Right cardiac atrium (tissue), 5 donors: ENCODE data around the gene PHC2. TPM values are rescaled to one million over a fixed set of nuclear protein-coding genes. Genes with fewer than 3 reads are reported as not detected.

Experiments used
- ATAC-seq, 2 donors: fragments of 200-7000 bp; cut with Tn5 transposase; one replicate each; pipeline versions ENCODE4 v1.8.0 to v1.9.1; 2020; ENCODE audit warnings: moderate library complexity in 2 of 2, mild to moderate bottlenecking in 1 of 2
- DNase-seq, 3 donors: peaks; one replicate each; pipeline ENCODE4 v3.0.0-alpha.2; 2020
- H3K27ac ChIP-seq: one replicate; pipeline ENCODE4 v1.5.1; 2013; ENCODE audit warnings: mild to moderate bottlenecking, low read length, control low read depth, moderate library complexity
- H3K27me3 ChIP-seq: one replicate; pipeline ENCODE4 v1.6.1; 2013; ENCODE audit not compliant: control insufficient read depth, insufficient read depth
- H3K4me1 ChIP-seq: one replicate; pipeline ENCODE4 v1.6.1; 2013; ENCODE audit warnings: low read length; ENCODE audit not compliant: control insufficient read depth, insufficient read depth
- H3K4me3 ChIP-seq: one replicate; pipeline ENCODE4 v1.5.1; 2013; ENCODE audit warnings: low read length, control low read depth
- H3K9me3 ChIP-seq: one replicate; pipeline ENCODE4 v1.6.1; 2013; ENCODE audit warnings: low read length; ENCODE audit not compliant: control insufficient read depth
- WGBS: extraction: QIAGEN DNeasy Blood & Tissue Kit; methylation state at CpG from one replicate; pipeline ENCODE4 v1.1.7; 2013; 5-methylcytosine and 5-hydroxymethylcytosine counted together
- intact Hi-C, 4 donors: fragments of 100-400 bp; cut with DNase I; formaldehyde crosslinking; loops; one replicate each; pipeline versions ENCODE4 v1.11.0 to v1.14.0; 2022 to 2023
- polyA plus RNA-seq: library from polyadenylated mRNA; stranded (reverse); fragments of 200-250 nt; gene quantifications from one replicate; pipeline ENCODE4 v1.2.3, GENCODE V29; 2013
- total RNA-seq, 4 donors: library from RNA; stranded (reverse); fragmentation: NEBNext Ultra II Directional; extraction: Animal tissue kit (Norgen Biotek cat#: 25700); gene quantifications; one replicate each; pipeline ENCODE4 v1.2.1, GENCODE V29; 2021
- donor health status: healthy with polysubstance abuse.
- donor health status: DM: no; HTN: yes; CAD: no.
- donor health status: DM: no; HTN: no; CAD: no.
- donor health status: DM: no; HTN: yes; CAD: no; lungs with severe emphysema.
- donor health status: DM: yes; HTN: yes; CAD: no.

The PHC2 gene
- total and polyA plus RNA-seq, 5 donors, result 89.3 to 105 (median 97.5) TPM

GRCh38 chr1:33420870-33421775, 9.8 kb downstream of the PHC2 start:
- intact Hi-C loops, result no loop called here
- ATAC-seq, result no peak
- 57% methylated on average over 7 of the region's 7 CpGs for WGBS

GRCh38 chr1:33418811-33419210, 12.1 kb downstream of the PHC2 start:
- no peak for ATAC-seq
- no peak overlapping the region for H3K27ac ChIP-seq
- no peaks in the 10 kb centered on the region for H3K9me3 ChIP-seq
- no peak for DNase-seq
- no peak overlapping the region for H3K4me3 ChIP-seq
- peaks cover 4% of the 10 kb centered on the region for H3K4me1 ChIP-seq
- no peaks in the 10 kb centered on the region for H3K27me3 ChIP-seq
- 93% methylated on average over 1 of the region's 1 CpG for WGBS
- intact Hi-C loops, result no loop called here

More at GRCh38 chr1:33420870-33421775, 9.8 kb downstream of the PHC2 start:
- no peak overlapping the region for H3K4me3 ChIP-seq
- no peaks in the 10 kb centered on the region for H3K27me3 ChIP-seq
- H3K9me3 ChIP-seq, result no peaks in the 10 kb centered on the region
- no peak overlapping the region for H3K27ac ChIP-seq
- DNase-seq, result no peak
- peaks cover 4% of the 10 kb centered on the region for H3K4me1 ChIP-seq

GRCh38 chr1:33414879-33415278, 16.0 kb downstream of the PHC2 start:
- H3K4me3 ChIP-seq, result no peak overlapping the region
- ATAC-seq (peak in 1 of 2 donors; percentile 40), DNase-seq (no peak)
- 74% methylated on average over 5 of the region's 5 CpGs for WGBS
- H3K4me1 ChIP-seq, result peaks cover 5% of the 10 kb centered on the region
- H3K27me3 ChIP-seq, result no peaks in the 10 kb centered on the region
- no peaks in the 10 kb centered on the region for H3K9me3 ChIP-seq
- no peak overlapping the region for H3K27ac ChIP-seq
- intact Hi-C loops, result no loop called here

GRCh38 chr1:33410091-33410701, 20.7 kb downstream of the PHC2 start:
- 50% methylated on average over 5 of the region's 5 CpGs for WGBS
- ATAC-seq (peak; percentile 77 to 85), DNase-seq (peak in 1 of 3 donors; percentile 26)
- Histone ChIP-seq H3K4me3 (no peak overlapping the region), H3K27ac (peak overlapping the region; percentile 40), H3K4me1 (peaks cover 5% of the 10 kb centered on the region), H3K27me3 (no peaks in the 10 kb centered on the region), H3K9me3 (no peaks in the 10 kb centered on the region)
- intact Hi-C loops, result no loop called here

- DNase-seq (no peak), ATAC-seq (no peak)
- 42% methylated on average over 2 of the region's 2 CpGs for WGBS
- Histone ChIP-seq H3K9me3 (no peaks in the 10 kb centered on the region), H3K27ac (no peak overlapping the region), H3K4me1 (peaks cover 5% of the 10 kb centered on the region), H3K27me3 (no peaks in the 10 kb centered on the region), H3K4me3 (no peak overlapping the region)
- intact Hi-C loops, result no loop called here
Measured at GRCh38 chr1:33408093-33408436, 22.8 kb downstream of the PHC2 start.

- no peak for ATAC-seq
- no peak overlapping the region for H3K4me3 ChIP-seq
- peaks cover 5% of the 10 kb centered on the region for H3K4me1 ChIP-seq
- no peak for DNase-seq
- no peaks in the 10 kb centered on the region for H3K9me3 ChIP-seq
- no peak overlapping the region for H3K27ac ChIP-seq
- H3K27me3 ChIP-seq, result no peaks in the 10 kb centered on the region
- 77% methylated on average over 1 of the region's 1 CpG for WGBS
- intact Hi-C loops, result no loop called here
Measured at GRCh38 chr1:33407352-33408092, 23.4 kb downstream of the PHC2 start.

- no peaks in the 10 kb centered on the region for H3K9me3 ChIP-seq
- WGBS, result 90% methylated on average over 1 of the region's 1 CpG
- ATAC-seq, result no peak
Measured at GRCh38 chr1:33402206-33402605, 28.7 kb downstream of the PHC2 start.

GRCh38 chr1:33401471-33401870, 29.4 kb downstream of the PHC2 start:
- Histone ChIP-seq H3K27ac (no peak overlapping the region), H3K9me3 (no peaks in the 10 kb centered on the region), H3K4me1 (no peaks in the 10 kb centered on the region), H3K27me3 (no peaks in the 10 kb centered on the region), H3K4me3 (no peak overlapping the region)
- intact Hi-C loops, result no loop called here
- WGBS, result 73% methylated on average over 3 of the region's 3 CpGs
- ATAC-seq (no peak), DNase-seq (no peak)

More at GRCh38 chr1:33402206-33402605, 28.7 kb downstream of the PHC2 start:
- no peak overlapping the region for H3K27ac ChIP-seq
- intact Hi-C loops, result no loop called here
- no peak overlapping the region for H3K4me3 ChIP-seq
- no peaks in the 10 kb centered on the region for H3K4me1 ChIP-seq
- no peak for DNase-seq
- no peaks in the 10 kb centered on the region for H3K27me3 ChIP-seq

GRCh38 chr1:33400153-33400911, 30.6 kb downstream of the PHC2 start:
- 45% methylated on average over 4 of the region's 4 CpGs for WGBS
- intact Hi-C loops, result no loop called here
- peak overlapping the region; percentile 78 for H3K27ac ChIP-seq
- ATAC-seq (peak; percentile 79 to 85), DNase-seq (no peak)
- H3K27me3 ChIP-seq, result no peaks in the 10 kb centered on the region
- H3K4me1 ChIP-seq, result no peaks in the 10 kb centered on the region
- H3K9me3 ChIP-seq, result no peaks in the 10 kb centered on the region
- H3K4me3 ChIP-seq, result no peak overlapping the region

- peak overlapping the region; percentile 88 for H3K27ac ChIP-seq
- WGBS, result 52% methylated on average over 3 of the region's 3 CpGs
- H3K27me3 ChIP-seq, result no peaks in the 10 kb centered on the region
- ATAC-seq (no peak), DNase-seq (no peak)
- H3K4me1 ChIP-seq, result no peaks in the 10 kb centered on the region
- H3K9me3 ChIP-seq, result no peaks in the 10 kb centered on the region
- no peak overlapping the region for H3K4me3 ChIP-seq
- intact Hi-C loops, result loop anchor here in 1 of 4 donors (10.0 kb wide), 1 partner anchor 45 kb away; no protein-coding TSS in a partner anchor
Measured at GRCh38 chr1:33399375-33399774, 31.5 kb downstream of the PHC2 start.
